ENCODE results near the gene APP.

Gene APP

GRCh38 chr21:25901330-25901979 lies 269.1 kb downstream of the APP start:
- DNase-seq (ENCODE audit: low spot score), result no peak

- DNase-seq (ENCODE audit: low spot score), result no peak
These were observed 271.9 kb downstream of the APP start for GRCh38 chr21:25898671-25899070.

GRCh38 chr21:25897383-25897782 lies 273.2 kb downstream of the APP start:
- no peak for DNase-seq (ENCODE audit: low spot score)

GRCh38 chr21:25896501-25897056 lies 274.0 kb downstream of the APP start:
- no peak for DNase-seq (ENCODE audit: low spot score)

- DNase-seq (ENCODE audit: low spot score), result peak; percentile 73
These were observed 274.9 kb downstream of the APP start for GRCh38 chr21:25895565-25896205.

GRCh38 chr21:25893191-25893590 lies 277.4 kb downstream of the APP start:
- DNase-seq (ENCODE audit: low spot score), result no peak

- DNase-seq (ENCODE audit: low spot score), result no peak
These were observed 279.0 kb downstream of the APP start for GRCh38 chr21:25891596-25891995.

GRCh38 chr21:25890001-25890400 lies 280.6 kb downstream of the APP start:
- DNase-seq (ENCODE audit: low spot score), result no peak

GRCh38 chr21:25888711-25889110 lies 281.9 kb downstream of the APP start:
- no peak for DNase-seq (ENCODE audit: low spot score)

- no peak for DNase-seq (ENCODE audit: low spot score)
These were observed 282.8 kb downstream of the APP start for GRCh38 chr21:25887646-25888306.

GRCh38 chr21:25887166-25887565 lies 283.4 kb downstream of the APP start:
- DNase-seq (ENCODE audit: low spot score), result no peak

- DNase-seq (ENCODE audit: low spot score), result no peak
These were observed 284.7 kb downstream of the APP start for GRCh38 chr21:25885880-25886279.

GRCh38 chr21:25885405-25885804 lies 285.2 kb downstream of the APP start:
- no peak for DNase-seq (ENCODE audit: low spot score)

- no peak for DNase-seq (ENCODE audit: low spot score)
These were observed 286.3 kb downstream of the APP start for GRCh38 chr21:25884311-25884710.

- peak; percentile 71 for DNase-seq (ENCODE audit: low spot score)
These were observed 288.8 kb downstream of the APP start for GRCh38 chr21:25881524-25882376.

- DNase-seq (ENCODE audit: low spot score), result no peak
These were observed 291.4 kb downstream of the APP start for GRCh38 chr21:25879203-25879602.

- no peak for DNase-seq (ENCODE audit: low spot score)
These were observed 292.2 kb downstream of the APP start for GRCh38 chr21:25878344-25878743.

- no peak for DNase-seq (ENCODE audit: low spot score)
These were observed 298.3 kb downstream of the APP start for GRCh38 chr21:25872271-25872670.

- no peak for DNase-seq (ENCODE audit: low spot score)
These were observed 299.0 kb downstream of the APP start for GRCh38 chr21:25871566-25871965.

GRCh38 chr21:25870084-25870483 lies 300.5 kb downstream of the APP start:
- DNase-seq (ENCODE audit: low spot score), result no peak

- DNase-seq (ENCODE audit: low spot score), result no peak
These were observed 303.5 kb downstream of the APP start for GRCh38 chr21:25867061-25867460.

GRCh38 chr21:25863747-25864146 lies 306.8 kb downstream of the APP start:
- DNase-seq (ENCODE audit: low spot score), result no peak

Data from cerebellar cortex (tissue), 1 donor.